Dedifferentiated amniotic fluid mesenchymal stem cell (primary cell): ENCODE measurements around the gene ZNRD2.
A peak's percentile ranks its signal among the peaks of the same experiment; 100 is the strongest.

Experiments used
- DNase-seq: peaks from one replicate; pipeline ENCODE4 v3.0.0-alpha.2; 2016; ENCODE audit errors: extremely low spot score

Gene ZNRD2

GRCh38 chr11:65588199-65589054, 18.1 kb downstream of the ZNRD2 start:
- no peak for DNase-seq

GRCh38 chr11:65589444-65590239, 19.4 kb downstream of the ZNRD2 start:
- DNase-seq: no peak

- no peak for DNase-seq
These were observed 20.0 kb downstream of the ZNRD2 start for GRCh38 chr11:65590240-65590738.

- DNase-seq: no peak
These were observed 21.9 kb downstream of the ZNRD2 start for GRCh38 chr11:65591939-65592857.

- DNase-seq: no peak
These were observed 22.7 kb downstream of the ZNRD2 start for GRCh38 chr11:65592858-65593517.

- DNase-seq: no peak
These were observed 23.5 kb downstream of the ZNRD2 start for GRCh38 chr11:65593518-65594414.

GRCh38 chr11:65595131-65595530, 24.9 kb downstream of the ZNRD2 start:
- no peak for DNase-seq

- no peak for DNase-seq
These were observed 25.4 kb downstream of the ZNRD2 start, which contains the start of gene KCNK7 for GRCh38 chr11:65595543-65596281. Gene KCNK7 (minus strand): TSS chr11:65595800. CDS start chr11:65595772, 28 bp downstream.

- no peak for DNase-seq
These were observed 26.2 kb downstream of the ZNRD2 start for GRCh38 chr11:65596520-65596919.

- DNase-seq: no peak
These were observed 28.0 kb downstream of the ZNRD2 start for GRCh38 chr11:65598258-65598699.

- no peak for DNase-seq
These were observed 29.1 kb downstream of the ZNRD2 start for GRCh38 chr11:65599216-65599954.

- no peak for DNase-seq
These were observed 29.6 kb downstream of the ZNRD2 start for GRCh38 chr11:65599955-65600246.

GRCh38 chr11:65604258-65604657, 34.0 kb downstream of the ZNRD2 start:
- DNase-seq: no peak

- peak; percentile 91 for DNase-seq
These were observed 36.8 kb downstream of the ZNRD2 start for GRCh38 chr11:65606876-65607613.

- no peak for DNase-seq
These were observed 37.5 kb downstream of the ZNRD2 start for GRCh38 chr11:65607614-65608426.

- no peak for DNase-seq
These were observed 39.0 kb downstream of the ZNRD2 start for GRCh38 chr11:65609229-65609628.

- DNase-seq: no peak
These were observed 39.4 kb downstream of the ZNRD2 start for GRCh38 chr11:65609665-65610064.
